Measurements from ENCODE around the gene CTNND2.

GRCh38 chr5:11075035-11075805 is 829.0 kb downstream of the CTNND2 start:
- TF ChIP-seq YY1 (IDR thresholded peaks at IDR 0.05; ENCODE audit: insufficient read depth, insufficient read length): no peak
- no peak for TF ChIP-seq SUZ12 (IDR thresholded peaks at IDR 0.05; ENCODE audit: extremely low read depth, insufficient read depth, insufficient read length)
